Gastroesophageal sphincter (tissue), 4 donors: ENCODE results near the gene ACTN4. TPM values are rescaled to one million over a fixed set of nuclear protein-coding genes. Genes with fewer than 3 reads are reported as not detected.

Experiments used
- ATAC-seq: fragments of 150-250 bp; one replicate; pipeline ENCODE4 v1.9.1; 2016; ENCODE audit warnings: mild to moderate bottlenecking, moderate library complexity
- H3K27ac ChIP-seq, 4 donors: fragments of 200-600 bp; sonication (generic) in 3 of 4; 1 replicate in 3 of 4; 2 replicates in 1 of 4; pipeline ENCODE4 v1.5.1; 2016 to 2019
- H3K27me3 ChIP-seq: fragments of 200-600 bp; sonication (generic); one replicate; pipeline ENCODE4 v1.5.1; 2019
- H3K36me3 ChIP-seq, 2 donors: fragments of 200-600 bp; sonication (generic); one replicate each; pipeline ENCODE4 v1.5.1; 2019; ENCODE audit warnings: control low read depth in 1 of 2
- H3K4me1 ChIP-seq, 3 donors: fragments of 200-600 bp; sonication (generic); 1 replicate in 2 of 3; 2 replicates in 1 of 3; pipeline ENCODE4 v1.5.1; 2016 to 2019; ENCODE audit warnings: control low read depth in 2 of 3
- H3K4me3 ChIP-seq, 2 donors: fragments of 200-600 bp; sonication (generic); one replicate each; pipeline ENCODE4 v1.5.1; 2019; ENCODE audit warnings: mild to moderate bottlenecking in 1 of 2, moderate library complexity in 1 of 2
- H3K9me3 ChIP-seq, 3 donors: fragments of 200-600 bp; sonication (generic); one replicate each; pipeline ENCODE4 v1.5.1; 2017 to 2019; ENCODE audit warnings: control low read depth in 2 of 3
- EP300 ChIP-seq: sonication (generic); formaldehyde crosslinking; IDR thresholded peaks from one replicate; pipeline ENCODE4 v1.6.1; 2017; ENCODE audit warnings: antibody characterized with exemption, mild to moderate bottlenecking
- POLR2A ChIP-seq, 2 donors: fragments of 450-650 bp; IDR thresholded peaks; one replicate each; pipeline ENCODE4 v1.6.1; 2017; ENCODE audit warnings: antibody characterized with exemption in 2 of 2, mild to moderate bottlenecking in 2 of 2, moderate library complexity in 1 of 2
- POLR2AphosphoS5 ChIP-seq: sonication (generic); formaldehyde crosslinking; IDR thresholded peaks from one replicate; pipeline ENCODE4 v1.6.1; 2017; ENCODE audit warnings: antibody characterized with exemption
- WGBS, 2 donors: methylation state at CpG; one replicate each; pipeline ENCODE4 v1.1.5; 2018; ENCODE audit warnings: low coverage in 1 of 2; 5-methylcytosine and 5-hydroxymethylcytosine counted together
- total RNA-seq, 4 donors: library from RNA; depleted of rRNA; stranded (reverse); fragments of >200 nt; gene quantifications; one replicate each; pipeline ENCODE4 v1.1.0, GENCODE V29; 2016
- TF ChIP-seq, protein P1 (sequence below), 4 experiments: fragments of 200-600 bp in 2 of 4; fragments of 450-650 bp in 2 of 4; sonication (generic) in 1 of 4; IDR thresholded peaks; one replicate each; pipeline ENCODE4 v1.5.1; 2017 to 2019; ENCODE audit warnings: antibody characterized with exemption in 4 of 4, mild to moderate bottlenecking in 2 of 4, moderate library complexity in 2 of 4

Gene ACTN4
- total RNA-seq, 4 donors from 2014 or later, result 337 to 938 (median 507) TPM

DNA sequence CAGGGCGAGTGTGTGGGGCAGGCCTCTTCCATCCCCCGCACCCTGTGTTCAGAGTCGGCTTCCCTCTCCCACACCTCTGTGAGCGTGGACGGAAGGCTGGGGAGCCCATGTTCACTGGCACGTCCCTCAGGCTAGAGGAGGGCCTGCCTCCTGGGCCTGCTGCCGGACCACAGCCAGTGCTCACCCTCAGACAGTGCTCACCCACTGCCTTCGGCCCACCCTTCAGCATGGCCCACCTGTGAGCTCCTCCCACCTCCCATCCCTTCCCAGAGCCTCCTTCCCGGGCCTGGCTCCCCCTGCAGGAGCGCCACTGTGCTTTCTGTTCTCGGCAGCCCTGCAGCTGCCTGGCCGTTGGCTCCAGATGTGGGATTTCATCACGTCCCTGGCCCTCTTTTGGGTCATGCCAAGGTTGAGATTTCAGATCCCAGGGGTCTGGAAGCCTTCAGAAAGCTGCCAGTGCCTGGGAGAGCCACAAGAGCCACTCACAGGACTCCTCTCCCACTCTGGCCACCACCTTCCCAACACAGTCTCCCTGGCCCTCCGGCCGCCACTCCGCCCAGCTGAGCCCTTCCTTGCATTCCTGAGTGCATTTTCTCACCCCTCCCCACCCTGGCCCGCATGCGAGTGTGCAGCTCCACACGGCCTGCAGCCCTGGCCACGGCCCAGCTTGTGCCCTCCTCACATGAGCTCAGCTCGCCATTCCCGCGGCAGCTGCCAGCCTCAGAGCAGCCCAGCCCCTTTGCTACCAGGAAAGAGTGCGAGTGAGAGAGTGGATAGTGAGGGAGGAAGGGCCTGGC is 71.5 kb downstream of the ACTN4 start:
- H3K27me3 ChIP-seq, result no peaks in the 10 kb centered on the region
- H3K4me1 ChIP-seq, result peaks cover 0 to 85% (median 6%) of the 10 kb centered on the region in 3 donors
- TF ChIP-seq POLR2A (IDR thresholded peaks at IDR 0.05), result no peak
- TF ChIP-seq POLR2AphosphoS5, result peak; percentile 30
- TF ChIP-seq EP300, result no peak
- TF ChIP-seq, protein P1, sequence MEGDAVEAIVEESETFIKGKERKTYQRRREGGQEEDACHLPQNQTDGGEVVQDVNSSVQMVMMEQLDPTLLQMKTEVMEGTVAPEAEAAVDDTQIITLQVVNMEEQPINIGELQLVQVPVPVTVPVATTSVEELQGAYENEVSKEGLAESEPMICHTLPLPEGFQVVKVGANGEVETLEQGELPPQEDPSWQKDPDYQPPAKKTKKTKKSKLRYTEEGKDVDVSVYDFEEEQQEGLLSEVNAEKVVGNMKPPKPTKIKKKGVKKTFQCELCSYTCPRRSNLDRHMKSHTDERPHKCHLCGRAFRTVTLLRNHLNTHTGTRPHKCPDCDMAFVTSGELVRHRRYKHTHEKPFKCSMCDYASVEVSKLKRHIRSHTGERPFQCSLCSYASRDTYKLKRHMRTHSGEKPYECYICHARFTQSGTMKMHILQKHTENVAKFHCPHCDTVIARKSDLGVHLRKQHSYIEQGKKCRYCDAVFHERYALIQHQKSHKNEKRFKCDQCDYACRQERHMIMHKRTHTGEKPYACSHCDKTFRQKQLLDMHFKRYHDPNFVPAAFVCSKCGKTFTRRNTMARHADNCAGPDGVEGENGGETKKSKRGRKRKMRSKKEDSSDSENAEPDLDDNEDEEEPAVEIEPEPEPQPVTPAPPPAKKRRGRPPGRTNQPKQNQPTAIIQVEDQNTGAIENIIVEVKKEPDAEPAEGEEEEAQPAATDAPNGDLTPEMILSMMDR (IDR thresholded peaks at IDR 0.05), result peak in 2 of 4 experiments; percentile 4 to 50
- WGBS, 2 donors, result 60% methylated on average over 3 of the region's 24 CpGs; no CpG with 5 or more reads in 1 of the 2 donors
- H3K4me3 ChIP-seq, result no peak overlapping the region
- ATAC-seq, result peak; percentile 60
- peak overlapping the region in 3 of 4 donors; percentile 74 to 97 (median 76) for H3K27ac ChIP-seq
- peaks cover 0 to 100% of the 10 kb centered on the region in 2 donors for H3K36me3 ChIP-seq
- no peaks in the 10 kb centered on the region for H3K9me3 ChIP-seq

GRCh38 chr19:38719761-38720558 is 72.5 kb downstream of the ACTN4 start:
- no CpG with 5 or more reads among the region's 24 CpGs for WGBS, 2 donors
- H3K27me3 ChIP-seq, result no peaks in the 10 kb centered on the region
- peak overlapping the region in 3 of 4 donors; percentile 74 to 97 (median 76) for H3K27ac ChIP-seq
- H3K4me1 ChIP-seq, result peaks cover 0 to 75% (median 3%) of the 10 kb centered on the region in 3 donors
- ATAC-seq, result no peak
- H3K9me3 ChIP-seq, result no peaks in the 10 kb centered on the region
- H3K36me3 ChIP-seq, result peaks cover 0 to 100% of the 10 kb centered on the region in 2 donors
- H3K4me3 ChIP-seq, result no peak overlapping the region
- TF ChIP-seq POLR2A (IDR thresholded peaks at IDR 0.05), result no peak
- TF ChIP-seq, protein P1 (IDR thresholded peaks at IDR 0.05), result no peak
- TF ChIP-seq EP300, result no peak
- no peak for TF ChIP-seq POLR2AphosphoS5

DNA sequence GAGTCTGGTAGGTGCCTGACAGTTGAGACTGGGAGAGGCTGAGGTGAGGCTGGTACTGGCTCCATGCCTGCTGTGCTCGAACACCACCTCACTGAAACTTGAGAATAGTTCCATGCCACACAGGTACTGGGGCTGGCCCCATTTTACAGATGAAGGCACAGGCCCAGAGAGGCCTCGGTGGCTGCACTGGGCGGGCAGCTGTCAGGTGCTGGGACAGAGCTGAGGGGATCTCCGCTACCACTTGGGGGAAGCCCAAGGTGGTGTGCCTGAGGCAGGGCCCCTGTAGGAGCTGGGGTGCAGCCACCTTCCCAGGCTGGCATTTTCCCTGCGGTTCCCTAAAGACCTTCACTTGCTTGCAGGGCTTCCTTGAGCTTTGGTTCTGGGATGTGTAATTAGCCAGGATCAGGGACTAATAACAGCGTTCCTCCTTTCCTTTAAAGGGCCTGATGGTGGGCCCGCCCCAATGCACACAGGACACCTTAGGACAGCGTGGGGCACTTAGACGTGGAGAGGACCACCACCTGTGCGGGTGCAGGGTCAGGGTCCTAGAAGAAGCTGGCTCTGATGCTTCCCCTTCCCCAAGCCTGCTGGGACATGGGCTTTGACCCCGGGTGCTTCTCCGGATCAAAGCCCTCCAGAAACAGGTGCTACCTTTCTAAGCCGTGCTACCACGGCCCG is 73.2 kb downstream of the ACTN4 start:
- H3K4me3 ChIP-seq, result no peak overlapping the region
- H3K27ac ChIP-seq, result peak overlapping the region in 3 of 4 donors; percentile 74 to 97 (median 76)
- peaks cover 0 to 100% of the 10 kb centered on the region in 2 donors for H3K36me3 ChIP-seq
- peaks cover 0 to 67% (median 3%) of the 10 kb centered on the region in 3 donors for H3K4me1 ChIP-seq
- no peaks in the 10 kb centered on the region for H3K27me3 ChIP-seq
- no CpG with 5 or more reads among the region's 15 CpGs for WGBS, 2 donors
- no peaks in the 10 kb centered on the region for H3K9me3 ChIP-seq
- no peak for ATAC-seq
- TF ChIP-seq EP300, result no peak
- TF ChIP-seq, protein P1 (IDR thresholded peaks at IDR 0.05), result no peak
- no peak for TF ChIP-seq POLR2A (IDR thresholded peaks at IDR 0.05)
- no peak for TF ChIP-seq POLR2AphosphoS5

GRCh38 chr19:38721496-38721895 is 74.0 kb downstream of the ACTN4 start:
- H3K27ac ChIP-seq, result peak overlapping the region in 3 of 4 donors; percentile 74 to 97 (median 76)
- peaks cover 0 to 100% of the 10 kb centered on the region in 2 donors for H3K36me3 ChIP-seq
- H3K4me1 ChIP-seq, result peaks cover 0 to 63% (median 3%) of the 10 kb centered on the region in 3 donors
- 72 to 90% methylated on average over 2 to 6 of the region's 20 CpGs for WGBS, 2 donors
- ATAC-seq, result no peak
- no peaks in the 10 kb centered on the region for H3K27me3 ChIP-seq
- H3K4me3 ChIP-seq, result no peak overlapping the region
- TF ChIP-seq, protein P1 (IDR thresholded peaks at IDR 0.05), result no peak
- TF ChIP-seq EP300 (no peak), POLR2A (IDR thresholded peaks at IDR 0.05) (no peak), POLR2AphosphoS5 (no peak)
- no peaks in the 10 kb centered on the region for H3K9me3 ChIP-seq
